ENCODE data around the gene GH1.
"Not testable (repeated sequence)": the region's sequence is repeated elsewhere in the genome, so short reads cannot be mapped to it uniquely, and the experiment has no call there.

The GH1 gene

GRCh38 chr17:63932721-63933120 is 14.1 kb upstream of the GH1 start:
- Histone ChIP-seq H3K27me3 (ENCODE audit: control insufficient read depth in 1 of 2, insufficient read depth in 2 of 2, low read length in 2 of 2) (no peaks in the 10 kb centered on the region), H3K36me3 (ENCODE audit: control insufficient read depth in 2 of 2, insufficient read depth in 2 of 2, low read length in 2 of 2) (no peaks in the 10 kb centered on the region), H3K27ac (ENCODE audit: low read length) (no peak overlapping the region), H3K9me3 (ENCODE audit: control insufficient read depth in 2 of 2, low read length in 2 of 2) (no peaks in the 10 kb centered on the region), H3K4me3 (ENCODE audit: low read length in 2 of 2) (no peak overlapping the region), H3K4me1 (ENCODE audit: control insufficient read depth, insufficient read depth, low read length) (peaks cover 3% of the 10 kb centered on the region), H3K9ac (ENCODE audit: low read length in 2 of 2) (no peak overlapping the region)

- Histone ChIP-seq H3K27ac (ENCODE audit: low read length) (no peak within 1 kb of the TSS), H3K9ac (ENCODE audit: low read length in 2 of 2) (no peak within 1 kb of the TSS)
These were observed 13.4 kb upstream of the GH1 start, which contains the start of gene CD79B for GRCh38 chr17:63931981-63932561. TSS of gene CD79B (minus strand) at chr17:63932331. CDS start at chr17:63932261, 70 bp downstream.

GRCh38 chr17:63930951-63931575 is 12.4 kb upstream of the GH1 start:
- no peaks in the 10 kb centered on the region for H3K9me3 ChIP-seq (ENCODE audit: control insufficient read depth in 2 of 2, low read length in 2 of 2)
- peaks cover 3% of the 10 kb centered on the region for H3K4me1 ChIP-seq (ENCODE audit: control insufficient read depth, insufficient read depth, low read length)
- no peak overlapping the region for H3K27ac ChIP-seq (ENCODE audit: low read length)
- no peak overlapping the region for H3K9ac ChIP-seq (ENCODE audit: low read length in 2 of 2)
- peak overlapping the region in 1 of 2 donors; percentile 3 for H3K4me3 ChIP-seq (ENCODE audit: low read length in 2 of 2)
- H3K36me3 ChIP-seq (ENCODE audit: control insufficient read depth in 2 of 2, insufficient read depth in 2 of 2, low read length in 2 of 2) = no peaks in the 10 kb centered on the region
- H3K27me3 ChIP-seq (ENCODE audit: control insufficient read depth in 1 of 2, insufficient read depth in 2 of 2, low read length in 2 of 2) = no peaks in the 10 kb centered on the region

More at GRCh38 chr17:63931981-63932561, 13.4 kb upstream of the GH1 start, which contains the start of gene CD79B:
- Histone ChIP-seq H3K9me3 (ENCODE audit: control insufficient read depth in 2 of 2, low read length in 2 of 2) (no peaks in the 10 kb centered on the region), H3K4me3 (ENCODE audit: low read length in 2 of 2) (peak within 1 kb of the TSS in 1 of 2 donors; percentile 3), H3K27me3 (ENCODE audit: control insufficient read depth in 1 of 2, insufficient read depth in 2 of 2, low read length in 2 of 2) (no peaks in the 10 kb centered on the region), H3K36me3 (ENCODE audit: control insufficient read depth in 2 of 2, insufficient read depth in 2 of 2, low read length in 2 of 2) (no peaks in the 10 kb centered on the region), H3K4me1 (ENCODE audit: control insufficient read depth, insufficient read depth, low read length) (peaks cover 3% of the 10 kb centered on the region)

- no peaks in the 10 kb centered on the region for H3K9me3 ChIP-seq (ENCODE audit: control insufficient read depth in 2 of 2, low read length in 2 of 2)
- H3K27ac ChIP-seq (ENCODE audit: low read length) = no peak overlapping the region
- peaks cover 3% of the 10 kb centered on the region for H3K4me1 ChIP-seq (ENCODE audit: control insufficient read depth, insufficient read depth, low read length)
- no peak overlapping the region for H3K9ac ChIP-seq (ENCODE audit: low read length in 2 of 2)
- H3K4me3 ChIP-seq (ENCODE audit: low read length in 2 of 2) = no peak overlapping the region
- no peaks in the 10 kb centered on the region for H3K27me3 ChIP-seq (ENCODE audit: control insufficient read depth in 1 of 2, insufficient read depth in 2 of 2, low read length in 2 of 2)
- H3K36me3 ChIP-seq (ENCODE audit: control insufficient read depth in 2 of 2, insufficient read depth in 2 of 2, low read length in 2 of 2) = no peaks in the 10 kb centered on the region
These were observed 11.5 kb upstream of the GH1 start for GRCh38 chr17:63929860-63930766.

GRCh38 chr17:63928966-63929695 is 10.5 kb upstream of the GH1 start:
- peaks cover 3% of the 10 kb centered on the region for H3K4me1 ChIP-seq (ENCODE audit: control insufficient read depth, insufficient read depth, low read length)
- H3K4me3 ChIP-seq (ENCODE audit: low read length in 2 of 2) = no peak overlapping the region
- H3K36me3 ChIP-seq (ENCODE audit: control insufficient read depth in 2 of 2, insufficient read depth in 2 of 2, low read length in 2 of 2) = no peaks in the 10 kb centered on the region
- H3K9me3 ChIP-seq (ENCODE audit: control insufficient read depth in 2 of 2, low read length in 2 of 2) = no peaks in the 10 kb centered on the region
- no peak overlapping the region for H3K27ac ChIP-seq (ENCODE audit: low read length)
- no peaks in the 10 kb centered on the region for H3K27me3 ChIP-seq (ENCODE audit: control insufficient read depth in 1 of 2, insufficient read depth in 2 of 2, low read length in 2 of 2)
- no peak overlapping the region for H3K9ac ChIP-seq (ENCODE audit: low read length in 2 of 2)

GRCh38 chr17:63928172-63928666 is 9.6 kb upstream of the GH1 start:
- H3K36me3 ChIP-seq (ENCODE audit: control insufficient read depth in 2 of 2, insufficient read depth in 2 of 2, low read length in 2 of 2) = no peaks in the 10 kb centered on the region
- H3K9me3 ChIP-seq (ENCODE audit: control insufficient read depth in 2 of 2, low read length in 2 of 2) = no peaks in the 10 kb centered on the region
- H3K27ac ChIP-seq (ENCODE audit: low read length) = no peak overlapping the region
- H3K4me3 ChIP-seq (ENCODE audit: low read length in 2 of 2) = no peak overlapping the region
- H3K4me1 ChIP-seq (ENCODE audit: control insufficient read depth, insufficient read depth, low read length) = peaks cover 3% of the 10 kb centered on the region
- H3K9ac ChIP-seq (ENCODE audit: low read length in 2 of 2) = no peak overlapping the region
- no peaks in the 10 kb centered on the region for H3K27me3 ChIP-seq (ENCODE audit: control insufficient read depth in 1 of 2, insufficient read depth in 2 of 2, low read length in 2 of 2)

- no peak overlapping the region for H3K4me3 ChIP-seq (ENCODE audit: low read length in 2 of 2)
- no peaks in the 10 kb centered on the region for H3K36me3 ChIP-seq (ENCODE audit: control insufficient read depth in 2 of 2, insufficient read depth in 2 of 2, low read length in 2 of 2)
- H3K9ac ChIP-seq (ENCODE audit: low read length in 2 of 2) = no peak overlapping the region
- no peak overlapping the region for H3K27ac ChIP-seq (ENCODE audit: low read length)
- no peaks in the 10 kb centered on the region for H3K27me3 ChIP-seq (ENCODE audit: control insufficient read depth in 1 of 2, insufficient read depth in 2 of 2, low read length in 2 of 2)
- H3K9me3 ChIP-seq (ENCODE audit: control insufficient read depth in 2 of 2, low read length in 2 of 2) = no peaks in the 10 kb centered on the region
- peaks cover 3% of the 10 kb centered on the region for H3K4me1 ChIP-seq (ENCODE audit: control insufficient read depth, insufficient read depth, low read length)
These were observed 9.0 kb upstream of the GH1 start for GRCh38 chr17:63927464-63928171.

- H3K9me3 ChIP-seq (ENCODE audit: control insufficient read depth in 2 of 2, low read length in 2 of 2) = no peaks in the 10 kb centered on the region
- no peak overlapping the region for H3K4me3 ChIP-seq (ENCODE audit: low read length in 2 of 2)
- no peaks in the 10 kb centered on the region for H3K4me1 ChIP-seq (ENCODE audit: control insufficient read depth, insufficient read depth, low read length)
- H3K36me3 ChIP-seq (ENCODE audit: control insufficient read depth in 2 of 2, insufficient read depth in 2 of 2, low read length in 2 of 2) = no peaks in the 10 kb centered on the region
- H3K27ac ChIP-seq (ENCODE audit: low read length) = no peak overlapping the region
- no peaks in the 10 kb centered on the region for H3K27me3 ChIP-seq (ENCODE audit: control insufficient read depth in 1 of 2, insufficient read depth in 2 of 2, low read length in 2 of 2)
- no peak overlapping the region for H3K9ac ChIP-seq (ENCODE audit: low read length in 2 of 2)
These were observed 7.5 kb upstream of the GH1 start for GRCh38 chr17:63926164-63926563.

GRCh38 chr17:63925615-63926014 is 7.0 kb upstream of the GH1 start:
- Histone ChIP-seq H3K9me3 (ENCODE audit: control insufficient read depth in 2 of 2, low read length in 2 of 2) (no peaks in the 10 kb centered on the region), H3K4me3 (ENCODE audit: low read length in 2 of 2) (no peak overlapping the region), H3K9ac (ENCODE audit: low read length in 2 of 2) (no peak overlapping the region), H3K27ac (ENCODE audit: low read length) (no peak overlapping the region), H3K4me1 (ENCODE audit: control insufficient read depth, insufficient read depth, low read length) (no peaks in the 10 kb centered on the region), H3K36me3 (ENCODE audit: control insufficient read depth in 2 of 2, insufficient read depth in 2 of 2, low read length in 2 of 2) (no peaks in the 10 kb centered on the region), H3K27me3 (ENCODE audit: control insufficient read depth in 1 of 2, insufficient read depth in 2 of 2, low read length in 2 of 2) (no peaks in the 10 kb centered on the region)

- not testable (repeated sequence) for H3K4me1 ChIP-seq (ENCODE audit: control insufficient read depth, insufficient read depth, low read length); H3K36me3 ChIP-seq (ENCODE audit: control insufficient read depth in 2 of 2, insufficient read depth in 2 of 2, low read length in 2 of 2); H3K27me3 ChIP-seq (ENCODE audit: control insufficient read depth in 1 of 2, insufficient read depth in 2 of 2, low read length in 2 of 2); H3K27ac ChIP-seq (ENCODE audit: low read length); H3K4me3 ChIP-seq (ENCODE audit: low read length in 2 of 2); H3K9me3 ChIP-seq (ENCODE audit: control insufficient read depth in 2 of 2, low read length in 2 of 2); H3K9ac ChIP-seq (ENCODE audit: low read length in 2 of 2)
These were observed 3.8 kb upstream of the GH1 start for GRCh38 chr17:63922402-63922801.

Data from stomach smooth muscle (tissue), 2 donors.